ENCODE measurements around the gene HSD17B2. TPM values are rescaled to one million over a fixed set of nuclear protein-coding genes. Genes with fewer than 3 reads are reported as not detected.

HSD17B2 gene
- total and polyA plus RNA-seq, 4 donors: 47.7 to 126 (median 103) TPM

- Histone ChIP-seq H3K27me3 (ENCODE audit: control insufficient read depth in 4 of 4, insufficient read depth in 4 of 4, low read length in 3 of 4) (no peaks in the 10 kb centered on the region), H3K36me3 (ENCODE audit: control insufficient read depth in 4 of 4, insufficient read depth in 3 of 4, low read depth in 1 of 4, low read length in 3 of 4) (no peaks in the 10 kb centered on the region), H3K9ac (ENCODE audit: low read depth in 1 of 2, low read length in 2 of 2) (no peak overlapping the region), H3K4me1 (ENCODE audit: control insufficient read depth in 4 of 4, insufficient read depth in 4 of 4, low read length in 3 of 4) (no peaks in the 10 kb centered on the region), H3K27ac (ENCODE audit: low read depth in 1 of 2, low read length in 2 of 2) (no peak overlapping the region), H3K4me3 (ENCODE audit: low read depth in 1 of 3, low read length in 3 of 3) (no peak overlapping the region), H3K9me3 (ENCODE audit: control insufficient read depth in 4 of 4, low read length in 3 of 4) (no peaks in the 10 kb centered on the region)
- DNase-seq (ENCODE audit: low spot score): no peak
- TF ChIP-seq RXRA (IDR thresholded peaks at IDR 0.05) (no peak), REST (IDR thresholded peaks at IDR 0.05) (no peak), EGR1 (IDR thresholded peaks at IDR 0.05; ENCODE audit: low read depth in 2 of 2) (no peak), NR2F2 (IDR thresholded peaks at IDR 0.05) (no peak), YY1 (IDR thresholded peaks at IDR 0.05) (no peak), ZBTB33 (IDR thresholded peaks at IDR 0.05) (no peak), HNF4A (conservative IDR thresholded peaks at IDR 0.05) (no peak), ATF3 (IDR thresholded peaks at IDR 0.05) (no peak), GABPA (IDR thresholded peaks at IDR 0.05 in 1 of 2, conservative IDR thresholded peaks at IDR 0.05 in 1 of 2) (no peak), JUND (IDR thresholded peaks at IDR 0.05) (no peak), SP1 (IDR thresholded peaks at IDR 0.05) (no peak), HNF4G (IDR thresholded peaks at IDR 0.05) (no peak), FOXA1 (IDR thresholded peaks at IDR 0.05) (no peak), FOXA2 (IDR thresholded peaks at IDR 0.05) (no peak)
- 87% methylated on average over 2 of the region's 2 CpGs for WGBS
Observed at GRCh38 chr16:82111944-82112343, 76.9 kb downstream of the HSD17B2 start.

GRCh38 chr16:82113741-82114140 is 78.7 kb downstream of the HSD17B2 start:
- no peaks in the 10 kb centered on the region for H3K9me3 ChIP-seq (ENCODE audit: control insufficient read depth in 4 of 4, low read length in 3 of 4)
- H3K4me3 ChIP-seq (ENCODE audit: low read depth in 1 of 3, low read length in 3 of 3): no peak overlapping the region
- H3K36me3 ChIP-seq (ENCODE audit: control insufficient read depth in 4 of 4, insufficient read depth in 3 of 4, low read depth in 1 of 4, low read length in 3 of 4): no peaks in the 10 kb centered on the region
- no peaks in the 10 kb centered on the region for H3K4me1 ChIP-seq (ENCODE audit: control insufficient read depth in 4 of 4, insufficient read depth in 4 of 4, low read length in 3 of 4)
- no peak overlapping the region for H3K27ac ChIP-seq (ENCODE audit: low read depth in 1 of 2, low read length in 2 of 2)
- H3K9ac ChIP-seq (ENCODE audit: low read depth in 1 of 2, low read length in 2 of 2): no peak overlapping the region
- DNase-seq (ENCODE audit: low spot score): no peak
- H3K27me3 ChIP-seq (ENCODE audit: control insufficient read depth in 4 of 4, insufficient read depth in 4 of 4, low read length in 3 of 4): no peaks in the 10 kb centered on the region
- WGBS: 60% methylated on average over 3 of the region's 3 CpGs
- TF ChIP-seq JUND (IDR thresholded peaks at IDR 0.05) (no peak), MAX (IDR thresholded peaks at IDR 0.05) (no peak), ZBTB33 (IDR thresholded peaks at IDR 0.05) (no peak), EGR1 (IDR thresholded peaks at IDR 0.05; ENCODE audit: low read depth in 2 of 2) (no peak), GABPA (IDR thresholded peaks at IDR 0.05 in 1 of 2, conservative IDR thresholded peaks at IDR 0.05 in 1 of 2) (no peak), TAF1 (conservative IDR thresholded peaks at IDR 0.05) (no peak), FOXA2 (IDR thresholded peaks at IDR 0.05) (no peak), RAD21 (IDR thresholded peaks at IDR 0.05) (no peak), CTCF (IDR thresholded peaks at IDR 0.05; ENCODE audit: low read depth, low read length, missing input control) (no peak), HNF4G (IDR thresholded peaks at IDR 0.05) (no peak), ATF3 (IDR thresholded peaks at IDR 0.05) (no peak), FOXA1 (IDR thresholded peaks at IDR 0.05) (no peak), NR2F2 (IDR thresholded peaks at IDR 0.05) (no peak), HNF4A (conservative IDR thresholded peaks at IDR 0.05) (no peak), YY1 (IDR thresholded peaks at IDR 0.05) (no peak), RXRA (IDR thresholded peaks at IDR 0.05) (no peak), SP1 (IDR thresholded peaks at IDR 0.05) (no peak)
